Right lobe of liver (tissue), 4 donors: ENCODE results near the gene FPGS.

Experiments
- CTCF ChIP-seq, 4 donors: fragments of 200-600 bp in 3 of 4; fragments of 450-650 bp in 1 of 4; IDR thresholded peaks; one replicate each; pipeline versions ENCODE4 v1.5.1 to v1.8.0; 2016 to 2022; ENCODE audit warnings: antibody characterized with exemption in 4 of 4, mild to moderate bottlenecking in 2 of 4
- POLR2A ChIP-seq: fragments of 450-650 bp; IDR thresholded peaks from one replicate; pipeline ENCODE4 v1.6.1; 2017; ENCODE audit warnings: antibody characterized with exemption, mild to moderate bottlenecking
- donor health status: DM: no; HTN: no; CAD: no.
- donor health status: DM: no; HTN: no; CAD: no.
- donor health status: DM: no; HTN: yes; CAD: no.

- peak; percentile 33 to 46 (median 38) for TF ChIP-seq CTCF (IDR thresholded peaks at IDR 0.05)
- no peak for TF ChIP-seq POLR2A
These were observed 15.9 kb upstream of the FPGS start for GRCh38 chr9:127786773-127787104.
